ENCODE results near the gene GOLPH3.

GRCh38 chr5:32206053-32206452, 31.9 kb upstream of the GOLPH3 start:
- TF ChIP-seq CTCF (IDR thresholded peaks at IDR 0.05; ENCODE audit: low read depth, low read length) (no peak), POLR2A (IDR thresholded peaks at IDR 0.05; ENCODE audit: extremely low read depth, insufficient read length) (no peak), MAX (IDR thresholded peaks at IDR 0.05; ENCODE audit: low read depth, low read length) (no peak), MYC (IDR thresholded peaks at IDR 0.05; ENCODE audit: low read depth, low read length) (no peak)
